ENCODE measurements around the gene RRP9.
"Not testable (repeated sequence)": the region's sequence is repeated elsewhere in the genome, so short reads cannot be mapped to it uniquely, and the experiment has no call there.

Gene RRP9

GRCh38 chr3:51937014-51937413, 4.7 kb downstream of the RRP9 start:
- no peak for DNase-seq

- no peak for DNase-seq
Observed at GRCh38 chr3:51935886-51936755, 5.6 kb downstream of the RRP9 start.

- no peak for DNase-seq
Observed at GRCh38 chr3:51934991-51935885, 6.5 kb downstream of the RRP9 start.

- no peak for DNase-seq
Observed at GRCh38 chr3:51934139-51934850, 7.4 kb downstream of the RRP9 start.

- DNase-seq = no peak
Observed at GRCh38 chr3:51933471-51934138, 8.1 kb downstream of the RRP9 start.

GRCh38 chr3:51932471-51933370, 9.0 kb downstream of the RRP9 start:
- DNase-seq = no peak

- DNase-seq = no peak
Observed at GRCh38 chr3:51931756-51932155, 9.9 kb downstream of the RRP9 start.

- DNase-seq = no peak
Observed at GRCh38 chr3:51930439-51930838, 11.3 kb downstream of the RRP9 start.

- DNase-seq = peak; percentile 5 to 7
Observed at GRCh38 chr3:51929420-51930003, 12.2 kb downstream of the RRP9 start.

- DNase-seq = not testable (repeated sequence)
Observed at GRCh38 chr3:51928981-51929380, 12.7 kb downstream of the RRP9 start.

- DNase-seq = no peak
Observed at GRCh38 chr3:51928438-51928837, 13.3 kb downstream of the RRP9 start.

GRCh38 chr3:51927061-51927977, 14.4 kb downstream of the RRP9 start:
- no peak for DNase-seq

- no peak for DNase-seq
Observed at GRCh38 chr3:51921081-51921578, 20.6 kb downstream of the RRP9 start.

- no peak for DNase-seq
Observed at GRCh38 chr3:51916418-51916817, 25.3 kb downstream of the RRP9 start.

- no peak for DNase-seq
Observed at GRCh38 chr3:51908026-51908425, 33.7 kb downstream of the RRP9 start.

GRCh38 chr3:51904034-51904823, 37.5 kb downstream of the RRP9 start:
- DNase-seq = no peak

GRCh38 chr3:51902361-51902760, 39.3 kb downstream of the RRP9 start:
- not testable (repeated sequence) for DNase-seq

- not testable (repeated sequence) for DNase-seq
Observed at GRCh38 chr3:51900043-51900442, 41.7 kb downstream of the RRP9 start.

- no peak for DNase-seq
Observed at GRCh38 chr3:51897391-51897790, 44.3 kb downstream of the RRP9 start.
